Myometrial cell (primary cell): ENCODE data around the gene MARF1. TPM values are rescaled to one million over a fixed set of nuclear protein-coding genes. Genes with fewer than 3 reads are reported as not detected.

Experiments used
- total RNA-seq: library from RNA; depleted of rRNA; stranded (reverse); fragments of >200 nt; gene quantifications from 2 replicates; pipeline ENCODE4 v1.2.3, GENCODE V29; 2015

The MARF1 gene, protein sequence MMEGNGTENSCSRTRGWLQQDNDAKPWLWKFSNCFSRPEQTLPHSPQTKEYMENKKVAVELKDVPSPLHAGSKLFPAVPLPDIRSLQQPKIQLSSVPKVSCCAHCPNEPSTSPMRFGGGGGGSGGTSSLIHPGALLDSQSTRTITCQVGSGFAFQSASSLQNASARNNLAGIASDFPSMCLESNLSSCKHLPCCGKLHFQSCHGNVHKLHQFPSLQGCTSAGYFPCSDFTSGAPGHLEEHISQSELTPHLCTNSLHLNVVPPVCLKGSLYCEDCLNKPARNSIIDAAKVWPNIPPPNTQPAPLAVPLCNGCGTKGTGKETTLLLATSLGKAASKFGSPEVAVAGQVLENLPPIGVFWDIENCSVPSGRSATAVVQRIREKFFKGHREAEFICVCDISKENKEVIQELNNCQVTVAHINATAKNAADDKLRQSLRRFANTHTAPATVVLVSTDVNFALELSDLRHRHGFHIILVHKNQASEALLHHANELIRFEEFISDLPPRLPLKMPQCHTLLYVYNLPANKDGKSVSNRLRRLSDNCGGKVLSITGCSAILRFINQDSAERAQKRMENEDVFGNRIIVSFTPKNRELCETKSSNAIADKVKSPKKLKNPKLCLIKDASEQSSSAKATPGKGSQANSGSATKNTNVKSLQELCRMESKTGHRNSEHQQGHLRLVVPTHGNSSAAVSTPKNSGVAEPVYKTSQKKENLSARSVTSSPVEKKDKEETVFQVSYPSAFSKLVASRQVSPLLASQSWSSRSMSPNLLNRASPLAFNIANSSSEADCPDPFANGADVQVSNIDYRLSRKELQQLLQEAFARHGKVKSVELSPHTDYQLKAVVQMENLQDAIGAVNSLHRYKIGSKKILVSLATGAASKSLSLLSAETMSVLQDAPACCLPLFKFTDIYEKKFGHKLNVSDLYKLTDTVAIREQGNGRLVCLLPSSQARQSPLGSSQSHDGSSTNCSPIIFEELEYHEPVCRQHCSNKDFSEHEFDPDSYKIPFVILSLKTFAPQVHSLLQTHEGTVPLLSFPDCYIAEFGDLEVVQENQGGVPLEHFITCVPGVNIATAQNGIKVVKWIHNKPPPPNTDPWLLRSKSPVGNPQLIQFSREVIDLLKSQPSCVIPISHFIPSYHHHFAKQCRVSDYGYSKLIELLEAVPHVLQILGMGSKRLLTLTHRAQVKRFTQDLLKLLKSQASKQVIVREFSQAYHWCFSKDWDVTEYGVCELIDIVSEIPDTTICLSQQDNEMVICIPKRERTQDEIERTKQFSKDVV (N-terminal part only)
- 8.4 and 10.3 TPM in 2 replicates for total RNA-seq

DNA sequence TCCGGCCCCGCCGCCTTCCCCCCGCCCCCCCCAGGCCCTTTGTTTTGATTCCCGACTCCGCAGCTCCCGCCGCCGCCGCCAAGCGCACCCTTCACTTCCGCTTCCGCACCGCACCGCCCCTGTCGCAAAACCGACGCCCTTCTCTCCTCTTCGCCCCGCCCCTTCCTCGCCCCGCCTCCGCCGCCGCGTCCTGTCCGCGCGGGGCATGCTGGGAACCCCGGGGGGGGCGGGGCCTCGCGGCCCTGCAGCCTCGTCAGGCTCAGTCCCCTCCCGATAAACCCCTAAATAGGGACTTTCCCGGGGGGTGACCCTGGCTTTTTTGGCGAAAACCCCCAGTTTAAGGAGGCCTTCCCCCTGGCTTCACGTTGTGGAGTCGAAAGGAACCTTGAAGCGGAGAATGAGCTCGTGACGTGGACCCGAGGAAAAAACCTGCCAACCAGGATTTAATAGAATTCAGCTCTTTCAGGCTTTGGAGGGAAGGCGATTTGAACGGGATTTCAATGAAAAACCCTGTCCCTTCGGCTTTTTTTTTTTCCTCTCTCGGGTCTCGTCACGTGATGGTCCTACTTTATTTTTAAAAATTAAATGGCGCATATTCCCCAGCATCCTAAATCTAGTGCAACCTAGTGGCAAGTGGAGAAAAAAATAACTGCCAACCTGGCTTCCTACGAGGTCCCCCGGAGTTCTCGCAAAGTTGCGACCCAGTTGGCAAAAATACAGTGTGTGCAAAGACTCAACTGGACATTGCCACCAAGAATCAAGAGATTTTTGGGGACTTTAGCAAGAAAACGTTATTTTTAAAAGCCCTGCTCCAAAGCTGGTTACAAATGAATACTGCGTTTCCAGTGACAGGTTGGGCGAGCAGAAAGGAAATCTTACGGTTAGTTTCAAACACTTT is at the start of gene MARF1:
Gene MARF1, minus strand, starts transcription at position 107 of the 898 bp plus-strand sequence. CDS start 3,921 bp downstream, outside the sequence.

DNA sequence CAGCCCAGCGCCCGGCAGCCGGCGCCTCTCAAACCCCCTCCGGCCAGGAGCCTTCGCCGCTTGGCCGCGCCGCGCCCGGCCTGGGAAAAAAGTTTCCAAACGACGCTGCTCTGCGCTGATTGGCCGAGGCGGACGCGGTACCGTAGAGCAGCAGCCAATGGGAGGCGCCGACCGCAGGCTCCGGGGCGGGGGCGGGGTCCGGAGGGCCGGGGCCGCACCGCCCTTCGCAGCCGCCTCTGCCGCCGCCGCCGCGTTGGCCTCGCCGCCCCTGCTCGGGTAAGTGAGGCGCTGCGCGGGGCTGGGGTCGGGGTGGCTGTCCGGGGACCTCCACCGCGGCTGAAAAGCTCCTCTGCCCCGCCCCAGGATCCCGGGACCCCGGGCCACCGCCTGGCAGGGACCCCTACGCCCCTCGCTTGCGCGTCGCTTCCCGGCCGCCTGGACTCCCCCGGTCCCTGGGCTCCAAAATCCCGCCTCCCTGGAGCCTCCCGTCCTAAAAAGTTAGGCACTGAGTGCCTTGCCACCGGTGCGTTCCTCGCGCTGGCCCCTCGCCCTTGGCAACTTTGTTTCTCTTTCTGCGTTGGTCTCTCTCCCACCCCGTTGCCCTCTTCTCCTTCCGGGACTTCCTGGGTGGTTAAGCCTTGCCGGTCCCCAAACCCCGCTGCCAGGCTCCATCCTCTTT is 7.2 kb upstream of the MARF1 start, which contains the start of gene NDE1:
Gene NDE1, plus strand, starts transcription at position 227 of the 679 bp plus-strand sequence. CDS start 14,534 bp downstream, outside the sequence.

Other genes starting within 250 kb of the MARF1 start
- 2.5 TPM in 1 of 2 replicates, not detected in the other for gene MPV17L, start 247.4 kb downstream of the MARF1 start, total RNA-seq
- gene BMERB1, start 208.6 kb downstream of the MARF1 start, total RNA-seq = 46.1 and 55.1 TPM in 2 replicates
- 77.8 and 79.0 TPM in 2 replicates for gene NDE1, start 7.1 kb upstream of the MARF1 start, total RNA-seq
- gene MYH11, start 213.9 kb upstream of the MARF1 start, total RNA-seq = not detected in 2 replicates
- gene CEP20, start 245.4 kb upstream of the MARF1 start, total RNA-seq = 64.0 and 67.2 TPM in 2 replicates